Activated CD8-positive, alpha-beta memory T cell treated with anti-CD3 and anti-CD28 coated beads for 4 hours (primary cell): Measurements from ENCODE around the gene CSTPP1.
"Not testable (repeated sequence)": the region's sequence is repeated elsewhere in the genome, so short reads cannot be mapped to it uniquely, and the experiment has no call there.

Experiments used
- DNase-seq, 2 donors: peaks; one replicate each; pipeline ENCODE4 v3.0.0-alpha.2; 2020; ENCODE audit warnings: low read depth in 2 of 2

Gene CSTPP1

GRCh38 chr11:46991391-46991790 lies 54.8 kb downstream of the CSTPP1 start:
- DNase-seq = no peak

DNA sequence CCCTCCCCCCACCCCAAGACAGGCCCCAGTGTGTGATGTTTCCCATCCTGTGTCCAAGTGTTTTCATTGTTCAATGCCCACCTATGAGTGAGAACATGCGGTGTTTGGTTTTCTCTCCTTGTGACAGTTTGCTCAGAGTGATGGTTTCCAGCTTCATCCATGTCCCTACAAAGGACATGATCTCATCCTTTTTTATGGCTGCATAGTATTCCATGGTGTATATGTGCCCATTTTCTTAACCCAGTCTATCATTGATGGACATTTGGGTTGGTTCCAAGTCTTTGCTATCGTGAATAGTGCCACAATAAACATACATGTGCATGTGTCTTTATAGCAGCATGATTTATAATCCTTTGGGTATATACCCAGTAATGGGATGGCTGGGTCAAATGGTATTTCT lies 55.8 kb downstream of the CSTPP1 start:
- not testable (repeated sequence) for DNase-seq

GRCh38 chr11:46997796-46998195 lies 61.2 kb downstream of the CSTPP1 start:
- DNase-seq = not testable (repeated sequence)

DNA sequence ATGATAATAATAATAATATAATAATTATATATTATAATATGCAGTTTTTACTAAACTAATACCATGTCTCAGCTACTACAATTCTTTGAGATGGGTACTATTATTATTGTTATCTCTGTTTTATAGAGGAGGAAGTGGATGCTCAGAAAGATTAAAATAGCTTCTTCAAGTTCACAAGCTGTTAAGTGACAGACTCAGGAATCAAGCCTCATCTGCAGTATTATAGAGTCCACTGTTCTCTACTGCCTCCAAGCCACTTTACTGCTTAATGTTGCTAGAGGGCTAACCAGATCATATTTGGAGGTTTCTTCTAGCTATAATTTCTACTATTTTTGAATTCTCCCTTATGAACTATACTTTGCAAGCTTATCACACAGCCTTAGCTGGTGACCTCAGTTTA lies 62.7 kb downstream of the CSTPP1 start:
- DNase-seq = no peak

- DNase-seq = no peak
These were observed 63.5 kb downstream of the CSTPP1 start for GRCh38 chr11:47000033-47000432.

DNA sequence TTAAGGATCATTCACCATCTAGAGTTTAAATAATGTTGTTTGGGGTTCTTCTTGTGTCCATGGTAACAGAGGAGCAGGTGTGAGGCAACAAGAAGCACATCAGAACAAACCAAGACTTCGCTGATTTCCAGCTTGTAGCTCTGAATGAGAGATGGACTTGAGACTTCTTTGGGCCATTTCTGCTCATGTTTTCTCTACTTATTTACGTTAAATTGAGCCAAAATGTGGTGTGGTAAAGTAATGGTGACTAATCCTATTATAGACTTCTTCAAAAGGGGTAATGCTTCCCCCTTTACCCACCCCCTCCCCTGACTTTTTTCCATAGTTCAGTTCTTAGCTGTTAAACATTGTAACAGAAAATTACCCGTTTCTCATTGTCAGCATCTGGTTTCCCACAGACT lies 65.2 kb downstream of the CSTPP1 start:
- DNase-seq = no peak

GRCh38 chr11:47002390-47002789 lies 65.8 kb downstream of the CSTPP1 start:
- no peak for DNase-seq

GRCh38 chr11:47003180-47003877 lies 66.8 kb downstream of the CSTPP1 start:
- DNase-seq = no peak

GRCh38 chr11:47004595-47005033 lies 68.1 kb downstream of the CSTPP1 start:
- no peak for DNase-seq

DNA sequence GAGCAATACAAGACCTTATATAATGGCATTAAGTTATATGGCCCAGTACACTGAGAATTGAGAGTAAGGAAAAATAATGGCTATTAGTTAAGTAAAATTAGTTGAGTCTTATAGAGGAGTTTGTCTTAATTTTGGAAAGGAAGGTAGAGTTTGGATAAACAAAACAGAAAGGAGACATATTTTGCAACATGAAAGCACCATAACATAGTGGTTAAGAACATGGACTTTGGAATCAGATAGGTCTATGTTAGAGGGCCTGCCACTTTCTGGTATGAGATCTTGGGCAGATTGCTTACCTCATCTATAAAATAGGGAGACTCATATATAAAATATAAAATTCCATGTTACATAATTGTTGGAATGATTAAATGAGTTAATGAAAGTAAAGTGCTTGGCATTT lies 68.9 kb downstream of the CSTPP1 start:
- no peak for DNase-seq

GRCh38 chr11:47007579-47007978 lies 71.0 kb downstream of the CSTPP1 start:
- DNase-seq = no peak

- no peak for DNase-seq
These were observed 73.6 kb downstream of the CSTPP1 start for GRCh38 chr11:47010179-47010578.

- no peak for DNase-seq
These were observed 77.5 kb downstream of the CSTPP1 start for GRCh38 chr11:47014097-47014496.

GRCh38 chr11:47018637-47019036 lies 82.1 kb downstream of the CSTPP1 start:
- no peak for DNase-seq

DNA sequence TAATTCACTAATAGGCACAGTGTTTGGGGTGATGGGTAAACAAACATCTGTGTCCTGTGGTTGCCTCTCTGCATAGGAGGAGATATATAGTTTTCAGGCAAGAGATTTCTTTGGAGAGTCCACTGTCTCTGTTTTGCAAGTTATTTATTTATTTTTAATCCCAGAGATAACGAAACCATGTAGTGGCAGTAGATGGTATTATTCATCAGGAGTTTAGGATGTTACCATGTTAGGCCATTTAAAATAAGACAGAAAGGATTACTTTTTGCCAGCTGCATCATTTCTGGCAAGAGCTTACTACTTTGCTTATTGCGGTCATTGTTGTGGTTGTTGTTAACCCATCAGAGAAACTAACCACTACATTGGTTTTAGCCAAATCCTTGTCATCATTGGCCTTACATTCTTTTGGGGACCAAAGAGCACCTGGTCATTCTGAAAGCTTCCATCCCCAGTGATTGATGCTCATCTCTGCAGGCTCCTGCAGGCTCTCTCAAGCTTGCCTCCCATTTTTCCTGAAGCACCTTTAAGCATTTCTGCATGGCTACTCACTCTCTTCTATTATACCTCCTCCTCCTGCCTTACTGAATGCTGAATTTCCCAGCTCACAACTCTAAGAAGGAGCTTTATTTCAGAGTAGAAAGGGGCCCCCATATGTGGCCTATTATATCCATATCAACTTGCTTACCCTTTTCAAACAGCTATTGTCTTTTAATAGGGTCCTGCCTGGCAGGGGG lies 84.4 kb downstream of the CSTPP1 start:
- DNase-seq = no peak

GRCh38 chr11:47021527-47021818 lies 84.9 kb downstream of the CSTPP1 start:
- no peak for DNase-seq

- no peak for DNase-seq
These were observed 85.4 kb downstream of the CSTPP1 start for GRCh38 chr11:47021965-47022364.

DNA sequence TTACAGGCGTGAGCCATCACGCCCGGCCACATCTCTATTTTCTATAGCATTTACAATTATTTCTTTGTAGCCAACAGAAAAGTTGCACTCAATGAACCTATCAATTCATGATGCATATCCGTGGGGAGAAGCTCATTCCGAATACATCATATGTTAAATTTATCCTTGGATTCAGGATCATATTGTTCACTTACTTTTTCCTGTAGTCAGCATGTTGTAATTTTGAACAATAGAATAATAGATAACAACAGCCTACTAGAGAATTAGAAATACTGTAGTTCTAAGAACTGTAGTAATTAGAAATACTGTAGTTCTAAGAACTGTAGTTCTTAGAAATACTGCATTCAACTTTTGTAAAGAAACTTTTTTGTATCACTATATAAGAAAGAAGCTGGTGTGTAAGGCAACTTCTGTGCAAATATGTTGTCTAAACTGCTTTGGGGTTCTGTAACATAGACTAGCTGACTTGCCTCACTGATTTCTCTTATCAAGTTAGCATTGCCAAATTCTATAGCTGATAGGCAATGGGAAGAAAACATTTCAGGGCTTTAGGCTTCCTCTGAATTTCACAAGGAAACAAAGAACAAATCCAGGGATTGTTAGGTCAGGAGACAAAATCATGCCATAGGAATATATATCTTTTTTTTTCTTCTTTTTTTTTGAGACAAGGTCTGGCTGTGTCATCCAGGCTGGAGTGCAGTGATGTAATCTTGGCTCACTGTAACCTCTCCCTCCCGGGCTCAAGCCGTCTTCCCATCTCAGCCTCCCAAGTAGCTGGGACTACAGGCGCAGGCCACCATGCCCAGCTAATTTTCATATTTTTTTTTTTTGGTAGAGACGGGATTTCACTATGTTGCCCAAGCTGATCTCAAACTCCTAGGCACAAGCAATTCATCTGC lies 91.9 kb downstream of the CSTPP1 start:
- DNase-seq = no peak

GRCh38 chr11:47033439-47033838 lies 96.9 kb downstream of the CSTPP1 start:
- no peak for DNase-seq

- no peak for DNase-seq
These were observed 97.5 kb downstream of the CSTPP1 start for GRCh38 chr11:47034091-47034490.

DNA sequence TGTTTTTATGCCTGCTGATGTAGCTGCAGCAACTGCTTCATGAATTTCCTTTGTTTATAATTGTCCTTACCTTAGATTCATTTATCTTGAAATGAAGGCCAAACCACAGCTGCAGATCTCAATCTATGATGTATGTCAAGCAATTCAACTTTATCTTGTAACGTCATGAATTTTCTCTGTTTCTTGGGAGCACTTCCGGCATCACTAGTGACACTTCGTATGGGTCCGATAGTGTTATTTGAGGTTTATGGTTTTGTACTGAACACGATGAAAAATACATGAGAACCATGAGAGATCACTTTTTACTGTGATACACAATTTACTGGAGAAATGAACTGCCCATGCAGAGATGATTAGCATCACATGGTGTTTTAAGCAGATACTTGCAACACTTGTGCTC lies 98.5 kb downstream of the CSTPP1 start:
- DNase-seq = no peak

- DNase-seq = no peak
These were observed 107.6 kb downstream of the CSTPP1 start for GRCh38 chr11:47044119-47044518.

DNA sequence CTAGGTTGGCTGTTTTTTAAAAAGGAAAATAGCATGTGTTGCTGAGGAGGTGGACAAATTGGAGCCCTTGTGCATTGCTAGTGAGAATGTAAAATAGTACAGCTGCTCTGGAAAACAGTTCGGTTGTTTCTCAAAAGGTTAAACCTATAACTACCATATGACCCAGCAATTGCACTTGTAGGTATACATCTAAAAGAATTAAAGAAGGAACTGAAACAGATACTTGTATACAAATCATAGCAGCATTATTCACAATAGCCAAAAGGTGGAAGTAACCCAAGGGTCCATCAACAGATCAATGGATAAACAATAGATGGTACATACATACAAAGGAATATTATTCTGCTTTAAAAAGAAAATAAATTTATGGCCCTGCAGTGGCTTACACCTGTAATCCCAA lies 111.4 kb downstream of the CSTPP1 start:
- DNase-seq = no peak
